Measurements from ENCODE around the gene MAP7D2. TPM values are rescaled to one million over a fixed set of nuclear protein-coding genes. Genes with fewer than 3 reads are reported as not detected.
A peak's percentile ranks its signal among the peaks of the same experiment; 100 is the strongest.

The MAP7D2 gene
- total RNA-seq, 1 experiment from 2014 or later = 4.0 TPM

DNA sequence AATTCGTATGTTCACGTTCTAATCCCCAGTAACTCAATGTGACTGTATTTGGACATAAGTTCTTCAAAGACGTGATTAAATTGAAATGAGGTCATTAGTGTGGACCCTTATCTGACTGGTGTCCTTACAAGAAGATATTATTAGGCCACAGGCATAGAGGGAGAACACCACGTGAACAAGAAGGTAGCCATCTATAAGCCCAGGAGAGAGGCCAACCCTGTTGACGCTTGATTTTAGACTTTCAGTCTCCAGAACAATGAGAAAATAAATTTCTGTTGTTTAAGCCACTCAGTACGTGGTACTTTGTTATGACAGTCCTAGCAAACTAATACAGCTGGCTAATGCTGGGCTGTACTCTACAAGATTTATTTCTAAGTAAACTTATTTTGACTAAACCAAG lies 26.4 kb upstream of the MAP7D2 start:
- no TSS peak for BruUV-seq (replicated peaks)
- peaks cover 44% of the 10 kb centered on the region for H3K36me3 Mint-ChIP-seq (ENCODE audit: insufficient read depth, unreplicated experiment)
- intact Hi-C loops (cut with micrococcal nuclease; ENCODE audit: unreplicated experiment) = no loop called here
- no peaks in the 10 kb centered on the region for H3K9me3 Mint-ChIP-seq (ENCODE audit: low read depth, unreplicated experiment)
- TF ChIP-seq, protein P1, sequence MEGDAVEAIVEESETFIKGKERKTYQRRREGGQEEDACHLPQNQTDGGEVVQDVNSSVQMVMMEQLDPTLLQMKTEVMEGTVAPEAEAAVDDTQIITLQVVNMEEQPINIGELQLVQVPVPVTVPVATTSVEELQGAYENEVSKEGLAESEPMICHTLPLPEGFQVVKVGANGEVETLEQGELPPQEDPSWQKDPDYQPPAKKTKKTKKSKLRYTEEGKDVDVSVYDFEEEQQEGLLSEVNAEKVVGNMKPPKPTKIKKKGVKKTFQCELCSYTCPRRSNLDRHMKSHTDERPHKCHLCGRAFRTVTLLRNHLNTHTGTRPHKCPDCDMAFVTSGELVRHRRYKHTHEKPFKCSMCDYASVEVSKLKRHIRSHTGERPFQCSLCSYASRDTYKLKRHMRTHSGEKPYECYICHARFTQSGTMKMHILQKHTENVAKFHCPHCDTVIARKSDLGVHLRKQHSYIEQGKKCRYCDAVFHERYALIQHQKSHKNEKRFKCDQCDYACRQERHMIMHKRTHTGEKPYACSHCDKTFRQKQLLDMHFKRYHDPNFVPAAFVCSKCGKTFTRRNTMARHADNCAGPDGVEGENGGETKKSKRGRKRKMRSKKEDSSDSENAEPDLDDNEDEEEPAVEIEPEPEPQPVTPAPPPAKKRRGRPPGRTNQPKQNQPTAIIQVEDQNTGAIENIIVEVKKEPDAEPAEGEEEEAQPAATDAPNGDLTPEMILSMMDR (IDR thresholded peaks at IDR 0.05; ENCODE audit: unreplicated experiment) = no peak
- CTCF ChIA-PET = no interaction called here
- H3K4me3 Mint-ChIP-seq (ENCODE audit: low read depth, unreplicated experiment) = peak overlapping the region; percentile 26
- H3K27ac Mint-ChIP-seq (ENCODE audit: unreplicated experiment) = no peak overlapping the region
- no peaks in the 10 kb centered on the region for H3K27me3 Mint-ChIP-seq (ENCODE audit: unreplicated experiment)
- H3K4me1 Mint-ChIP-seq (ENCODE audit: low read depth, unreplicated experiment) = peaks cover 23% of the 10 kb centered on the region
- DNase-seq = no peak

GRCh38 chrX:20141281-20142220 lies 24.8 kb upstream of the MAP7D2 start, which contains the start of gene EIF1AX:
Gene EIF1AX (minus strand): TSS chrX:20141838. CDS start chrX:20141640, 198 bp downstream.
- Mint-ChIP-seq H3K36me3 (ENCODE audit: insufficient read depth, unreplicated experiment) (peaks cover 46% of the 10 kb centered on the region), H3K9me3 (ENCODE audit: low read depth, unreplicated experiment) (no peaks in the 10 kb centered on the region), H3K27me3 (ENCODE audit: unreplicated experiment) (no peaks in the 10 kb centered on the region), H3K4me3 (ENCODE audit: low read depth, unreplicated experiment) (peak within 1 kb of the TSS; percentile 90), H3K27ac (ENCODE audit: unreplicated experiment) (peak within 1 kb of the TSS; percentile 89), H3K4me1 (ENCODE audit: low read depth, unreplicated experiment) (peaks cover 9% of the 10 kb centered on the region)
- intact Hi-C loops (cut with micrococcal nuclease; ENCODE audit: unreplicated experiment) = no loop called here
- TF ChIP-seq, protein P1 (IDR thresholded peaks at IDR 0.05; ENCODE audit: unreplicated experiment) = no peak
- peak; percentile 96 for DNase-seq
- no TSS peak for BruUV-seq (replicated peaks)
- CTCF ChIA-PET = no interaction called here

DNA sequence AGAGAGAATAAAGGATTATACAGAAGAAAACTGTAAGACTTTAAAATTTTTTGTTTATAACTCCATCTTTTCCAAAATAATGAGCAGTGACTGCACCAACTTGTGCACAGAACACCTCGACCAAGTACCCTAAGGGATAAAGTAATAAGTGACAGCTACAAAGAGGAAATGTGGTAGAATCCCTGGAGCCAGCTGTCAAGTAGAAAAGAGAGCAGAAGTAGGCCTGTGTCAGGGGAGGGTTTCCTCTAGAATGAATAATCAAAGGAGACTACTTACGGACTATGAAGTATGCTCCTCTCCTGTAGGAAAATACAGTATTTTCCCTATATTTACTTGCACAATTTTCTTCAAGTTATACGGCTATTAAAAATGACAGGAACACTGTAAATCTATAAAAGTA lies 23.7 kb upstream of the MAP7D2 start:
- Mint-ChIP-seq H3K9me3 (ENCODE audit: low read depth, unreplicated experiment) (no peaks in the 10 kb centered on the region), H3K36me3 (ENCODE audit: insufficient read depth, unreplicated experiment) (peaks cover 56% of the 10 kb centered on the region), H3K27ac (ENCODE audit: unreplicated experiment) (peak overlapping the region; percentile 20), H3K27me3 (ENCODE audit: unreplicated experiment) (no peaks in the 10 kb centered on the region), H3K4me3 (ENCODE audit: low read depth, unreplicated experiment) (peak overlapping the region; percentile 90), H3K4me1 (ENCODE audit: low read depth, unreplicated experiment) (peaks cover 19% of the 10 kb centered on the region)
- intact Hi-C loops (cut with micrococcal nuclease; ENCODE audit: unreplicated experiment) = no loop called here
- no TSS peak for BruUV-seq (replicated peaks)
- CTCF ChIA-PET = no interaction called here
- TF ChIP-seq, protein P1 (IDR thresholded peaks at IDR 0.05; ENCODE audit: unreplicated experiment) = no peak
- no peak for DNase-seq

GRCh38 chrX:20139966-20140365 lies 23.3 kb upstream of the MAP7D2 start:
- intact Hi-C loops (cut with micrococcal nuclease; ENCODE audit: unreplicated experiment) = no loop called here
- Mint-ChIP-seq H3K27me3 (ENCODE audit: unreplicated experiment) (no peaks in the 10 kb centered on the region), H3K9me3 (ENCODE audit: low read depth, unreplicated experiment) (no peaks in the 10 kb centered on the region), H3K4me3 (ENCODE audit: low read depth, unreplicated experiment) (peak overlapping the region; percentile 90), H3K36me3 (ENCODE audit: insufficient read depth, unreplicated experiment) (peaks cover 61% of the 10 kb centered on the region), H3K27ac (ENCODE audit: unreplicated experiment) (no peak overlapping the region), H3K4me1 (ENCODE audit: low read depth, unreplicated experiment) (peaks cover 19% of the 10 kb centered on the region)
- TF ChIP-seq, protein P1 (IDR thresholded peaks at IDR 0.05; ENCODE audit: unreplicated experiment) = no peak
- DNase-seq = no peak
- BruUV-seq (replicated peaks) = no TSS peak
- CTCF ChIA-PET = interaction anchor here (0.5 kb wide), 1 partner anchor 66 kb away, joined by 3 read pairs; no protein-coding TSS in a partner anchor

All from Calu3 (cell line).